Vagina (tissue), 2 donors: ENCODE measurements around the gene PRKCQ. TPM values are rescaled to one million over a fixed set of nuclear protein-coding genes. Genes with fewer than 3 reads are reported as not detected.

Experiments used
- DNase-seq, 2 donors: peaks; one replicate each; pipeline ENCODE4 v3.0.0-alpha.2; 2017; ENCODE audit errors: extremely low spot score in 2 of 2
- H3K27ac ChIP-seq: fragments of 200-600 bp; sonication (generic); one replicate; pipeline ENCODE4 v1.5.1; 2019
- H3K27me3 ChIP-seq: fragments of 200-600 bp; sonication (generic); one replicate; pipeline ENCODE4 v1.5.1; 2019
- H3K36me3 ChIP-seq, 2 donors: fragments of 200-600 bp; sonication (generic); one replicate each; pipeline ENCODE4 v1.5.1; 2017 to 2019
- H3K4me1 ChIP-seq: fragments of 200-600 bp; sonication (generic); one replicate; pipeline ENCODE4 v1.5.1; 2019
- H3K4me3 ChIP-seq, 2 donors: fragments of 200-600 bp; sonication (generic); 1 replicate in 1 of 2; 2 replicates in 1 of 2; pipeline ENCODE4 v1.5.1; 2016 to 2019
- H3K9me3 ChIP-seq: fragments of 200-600 bp; sonication (generic); one replicate; pipeline ENCODE4 v1.5.1; 2019
- CTCF ChIP-seq, 3 experiments: fragments of 450-650 bp in 2 of 3; fragments of 200-600 bp in 1 of 3; sonication (generic) in 1 of 3; IDR thresholded peaks; one replicate each; pipeline ENCODE4 v1.5.1; 2017 to 2019; ENCODE audit warnings: antibody characterized with exemption in 3 of 3, mild to moderate bottlenecking in 2 of 3, moderate library complexity in 2 of 3
- POLR2A ChIP-seq, 2 donors: fragments of 450-650 bp; IDR thresholded peaks; one replicate each; pipeline ENCODE4 v1.6.1; 2017; ENCODE audit warnings: antibody characterized with exemption in 2 of 2, mild to moderate bottlenecking in 2 of 2, moderate library complexity in 2 of 2
- POLR2AphosphoS5 ChIP-seq, 2 donors: sonication (generic); formaldehyde crosslinking; IDR thresholded peaks; one replicate each; pipeline ENCODE4 v1.9.0; 2017; ENCODE audit warnings: antibody characterized with exemption in 2 of 2, mild to moderate bottlenecking in 2 of 2, low read depth in 1 of 2; ENCODE audit not compliant: insufficient read depth in 1 of 2
- intact Hi-C: fragments of 100-400 bp; cut with DNase I; formaldehyde crosslinking; loops from one replicate; pipeline ENCODE4 v1.15.1; 2023
- total RNA-seq: library from RNA; depleted of rRNA; stranded (reverse); fragments of >200 nt; gene quantifications from one replicate; pipeline ENCODE4 v1.2.3, GENCODE V29; 2016

Gene PRKCQ
- total RNA-seq, 1 donor from 2014 or later = 3.7 TPM

GRCh38 chr10:6514844-6515780 is 65.0 kb downstream of the PRKCQ start:
- no peak for TF ChIP-seq CTCF (IDR thresholded peaks at IDR 0.05)
- TF ChIP-seq POLR2A (IDR thresholded peaks at IDR 0.05) = no peak
- TF ChIP-seq POLR2AphosphoS5 (IDR thresholded peaks at IDR 0.05; ENCODE audit: insufficient read depth in 1 of 2, low read depth in 1 of 2) = no peak
- H3K27ac ChIP-seq = no peak overlapping the region
- H3K36me3 ChIP-seq = no peaks in the 10 kb centered on the region
- no peaks in the 10 kb centered on the region for H3K27me3 ChIP-seq
- no peaks in the 10 kb centered on the region for H3K9me3 ChIP-seq
- no peak overlapping the region for H3K4me3 ChIP-seq
- no peak for DNase-seq
- no peaks in the 10 kb centered on the region for H3K4me1 ChIP-seq
- intact Hi-C loops = no loop called here

GRCh38 chr10:6514180-6514579 is 65.9 kb downstream of the PRKCQ start:
- no peaks in the 10 kb centered on the region for H3K9me3 ChIP-seq
- H3K27ac ChIP-seq = no peak overlapping the region
- no peaks in the 10 kb centered on the region for H3K27me3 ChIP-seq
- H3K36me3 ChIP-seq = no peaks in the 10 kb centered on the region
- TF ChIP-seq POLR2A (IDR thresholded peaks at IDR 0.05) = no peak
- TF ChIP-seq CTCF (IDR thresholded peaks at IDR 0.05) = no peak
- no peak for TF ChIP-seq POLR2AphosphoS5 (IDR thresholded peaks at IDR 0.05; ENCODE audit: insufficient read depth in 1 of 2, low read depth in 1 of 2)
- no peak for DNase-seq
- H3K4me1 ChIP-seq = no peaks in the 10 kb centered on the region
- no peak overlapping the region for H3K4me3 ChIP-seq
- intact Hi-C loops = no loop called here

GRCh38 chr10:6513476-6513875 is 66.6 kb downstream of the PRKCQ start:
- Histone ChIP-seq H3K4me3 (no peak overlapping the region), H3K27me3 (no peaks in the 10 kb centered on the region), H3K36me3 (no peaks in the 10 kb centered on the region), H3K9me3 (no peaks in the 10 kb centered on the region), H3K27ac (no peak overlapping the region), H3K4me1 (no peaks in the 10 kb centered on the region)
- TF ChIP-seq CTCF (IDR thresholded peaks at IDR 0.05) = no peak
- TF ChIP-seq POLR2AphosphoS5 (IDR thresholded peaks at IDR 0.05; ENCODE audit: insufficient read depth in 1 of 2, low read depth in 1 of 2) = no peak
- no peak for TF ChIP-seq POLR2A (IDR thresholded peaks at IDR 0.05)
- intact Hi-C loops = no loop called here
- DNase-seq = no peak

- no peaks in the 10 kb centered on the region for H3K4me1 ChIP-seq
- DNase-seq = no peak
- no peaks in the 10 kb centered on the region for H3K36me3 ChIP-seq
- H3K27ac ChIP-seq = no peak overlapping the region
- TF ChIP-seq POLR2A (IDR thresholded peaks at IDR 0.05) = no peak
- no peak for TF ChIP-seq CTCF (IDR thresholded peaks at IDR 0.05)
- TF ChIP-seq POLR2AphosphoS5 (IDR thresholded peaks at IDR 0.05; ENCODE audit: insufficient read depth in 1 of 2, low read depth in 1 of 2) = no peak
- H3K27me3 ChIP-seq = no peaks in the 10 kb centered on the region
- intact Hi-C loops = no loop called here
- H3K4me3 ChIP-seq = no peak overlapping the region
- no peaks in the 10 kb centered on the region for H3K9me3 ChIP-seq
Measured at GRCh38 chr10:6512182-6512581, 67.9 kb downstream of the PRKCQ start.

GRCh38 chr10:6511347-6511746 is 68.7 kb downstream of the PRKCQ start:
- H3K27me3 ChIP-seq = no peaks in the 10 kb centered on the region
- no peak overlapping the region for H3K4me3 ChIP-seq
- no peaks in the 10 kb centered on the region for H3K36me3 ChIP-seq
- no peaks in the 10 kb centered on the region for H3K9me3 ChIP-seq
- no peaks in the 10 kb centered on the region for H3K4me1 ChIP-seq
- no peak for TF ChIP-seq POLR2A (IDR thresholded peaks at IDR 0.05)
- no peak for TF ChIP-seq CTCF (IDR thresholded peaks at IDR 0.05)
- TF ChIP-seq POLR2AphosphoS5 (IDR thresholded peaks at IDR 0.05; ENCODE audit: insufficient read depth in 1 of 2, low read depth in 1 of 2) = no peak
- intact Hi-C loops = no loop called here
- H3K27ac ChIP-seq = no peak overlapping the region
- DNase-seq = no peak
